ENCODE results near the gene ATP6V1G1. TPM values are rescaled to one million over a fixed set of nuclear protein-coding genes. Genes with fewer than 3 reads are reported as not detected.
A peak's percentile ranks its signal among the peaks of the same experiment; 100 is the strongest.

The ATP6V1G1 gene, protein sequence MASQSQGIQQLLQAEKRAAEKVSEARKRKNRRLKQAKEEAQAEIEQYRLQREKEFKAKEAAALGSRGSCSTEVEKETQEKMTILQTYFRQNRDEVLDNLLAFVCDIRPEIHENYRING
- total RNA-seq = 10 to 100 TPM; 66.9 to 74.3 TPM
- long read RNA-seq, transcript ATP6V1G1-201 (3 exons, 1,080 nt) = major isoform, 110 of 111 reads
- long read RNA-seq, partial matches to known transcripts = 0 of 111 reads
- long read RNA-seq, other reads (novel, unspliced or antisense) = 1 of 111 reads

DNA sequence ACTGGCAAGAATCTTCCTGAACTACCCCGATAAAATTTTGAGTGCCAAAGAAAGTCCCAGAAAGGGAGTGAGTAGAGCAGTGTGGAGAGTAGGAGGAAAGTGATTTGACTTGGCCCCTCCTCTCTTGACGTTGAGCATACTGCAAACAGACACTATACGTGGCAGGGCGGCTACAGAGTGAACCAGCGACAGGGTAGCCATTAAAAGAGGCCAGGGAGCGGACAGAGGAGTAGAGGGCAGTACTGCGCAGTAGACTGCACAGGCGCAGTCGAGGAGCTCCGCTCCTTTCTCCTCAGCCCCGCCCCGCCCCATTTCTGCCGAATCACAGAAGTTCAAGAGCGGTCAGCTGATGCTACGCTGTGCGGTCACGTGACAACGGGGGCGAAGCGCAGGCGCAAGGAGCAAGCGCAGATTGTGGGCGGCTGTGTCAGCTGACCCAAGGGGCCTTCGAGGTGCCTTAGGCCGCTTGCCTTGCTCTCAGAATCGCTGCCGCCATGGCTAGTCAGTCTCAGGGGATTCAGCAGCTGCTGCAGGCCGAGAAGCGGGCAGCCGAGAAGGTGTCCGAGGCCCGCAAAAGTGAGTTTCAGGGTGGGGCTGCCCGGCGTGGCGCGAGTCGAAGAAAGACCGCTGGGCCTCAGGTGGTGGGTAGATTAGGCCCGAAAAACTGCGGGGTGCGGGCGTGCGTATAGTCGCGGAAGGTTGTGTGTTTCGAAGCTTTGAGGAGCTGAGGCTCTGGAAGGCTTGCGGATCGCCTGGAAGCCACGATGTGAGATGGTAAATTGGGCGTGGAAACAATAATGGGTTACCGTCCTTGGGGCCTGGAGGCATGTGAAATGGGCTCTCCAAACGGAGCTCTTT, at the start of gene ATP6V1G1:
Gene ATP6V1G1, plus strand, starts transcription at position 425 of the 858 bp plus-strand sequence. Its CDS starts 70 bp downstream, at position 495.
- ATAC-seq = peak; percentile 93
- intact Hi-C loops (cut with DNase I, micrococcal nuclease) = no loop called here
- peak; percentile 100 for DNase-seq

DNA sequence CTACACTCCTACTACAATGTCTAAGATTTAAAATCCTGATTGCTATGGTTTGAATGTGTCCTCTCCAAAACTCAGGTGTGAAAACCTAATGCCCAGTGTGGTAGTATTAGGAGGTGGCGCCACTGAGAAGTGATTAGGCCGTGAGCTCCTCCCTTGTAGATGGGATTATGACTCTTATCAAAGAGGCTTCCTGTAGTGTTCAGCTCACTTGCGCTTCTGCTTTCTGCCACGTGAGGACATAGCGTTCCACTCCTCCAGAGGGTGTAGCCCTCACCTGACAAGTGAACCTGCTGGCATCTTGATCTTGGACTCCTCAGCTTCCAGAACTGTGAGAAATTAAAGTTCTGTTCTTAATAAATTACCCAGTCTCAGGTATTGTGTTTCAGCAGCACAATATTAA, 49.3 kb upstream of the ATP6V1G1 start:
- ATAC-seq = peak; percentile 100
- intact Hi-C loops (cut with DNase I, micrococcal nuclease) = no loop called here
- DNase-seq = peak; percentile 63 to 68

DNA sequence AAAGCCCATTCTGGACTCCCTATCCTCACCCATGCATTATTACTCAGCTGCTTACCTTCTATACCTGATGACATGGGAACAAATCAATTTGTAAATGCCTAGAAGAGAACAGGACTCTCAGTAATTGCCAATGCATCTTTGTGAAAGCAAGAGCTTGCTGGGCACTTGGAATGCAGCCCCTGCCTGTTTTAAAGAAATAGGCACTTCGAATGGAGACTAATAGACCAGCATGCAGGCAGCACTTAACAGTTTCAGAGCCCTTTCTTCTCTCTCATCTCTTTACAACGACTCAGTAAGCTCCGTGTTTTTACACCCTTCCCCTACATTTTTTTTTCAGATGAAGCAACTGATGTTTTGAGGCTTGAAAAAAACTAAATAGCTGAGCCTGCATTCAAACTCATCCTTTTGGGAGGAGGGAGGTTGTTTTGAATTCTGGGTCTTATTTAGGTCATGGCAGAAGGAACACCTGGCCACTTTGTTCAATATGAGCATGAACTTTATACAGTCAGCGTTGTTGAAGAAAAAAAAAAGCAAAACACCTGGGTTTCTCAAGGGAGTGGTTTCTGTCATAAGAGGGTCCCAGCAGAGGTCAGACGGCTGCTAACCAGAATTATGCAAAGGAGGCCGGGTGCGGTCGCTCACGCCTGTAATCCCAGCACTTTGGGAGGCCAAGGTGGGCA, 47.7 kb upstream of the ATP6V1G1 start:
- ATAC-seq (no peak), DNase-seq (no peak)
- intact Hi-C loops (cut with DNase I, micrococcal nuclease) = no loop called here

DNA sequence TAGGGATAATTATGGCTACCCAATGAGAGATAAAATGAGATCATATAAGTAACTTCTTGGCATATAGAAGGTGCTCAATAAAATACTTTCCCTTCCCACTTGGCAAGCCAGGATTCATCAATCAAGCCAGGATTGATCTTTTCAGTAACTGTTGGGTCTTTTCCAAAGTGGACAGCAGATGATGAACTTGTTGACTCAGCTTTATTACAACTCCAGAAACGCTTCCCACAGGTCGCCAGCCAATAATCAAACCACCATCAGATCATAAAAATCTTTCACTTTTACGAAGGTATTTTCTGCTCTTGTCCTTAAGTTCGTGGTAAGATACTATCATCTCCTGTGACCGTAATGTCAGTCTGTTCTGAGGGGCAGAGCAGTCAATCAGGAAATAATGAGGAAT, 42.5 kb upstream of the ATP6V1G1 start:
- intact Hi-C loops (cut with DNase I, micrococcal nuclease) = no loop called here
- no peak for DNase-seq
- ATAC-seq = no peak

DNA sequence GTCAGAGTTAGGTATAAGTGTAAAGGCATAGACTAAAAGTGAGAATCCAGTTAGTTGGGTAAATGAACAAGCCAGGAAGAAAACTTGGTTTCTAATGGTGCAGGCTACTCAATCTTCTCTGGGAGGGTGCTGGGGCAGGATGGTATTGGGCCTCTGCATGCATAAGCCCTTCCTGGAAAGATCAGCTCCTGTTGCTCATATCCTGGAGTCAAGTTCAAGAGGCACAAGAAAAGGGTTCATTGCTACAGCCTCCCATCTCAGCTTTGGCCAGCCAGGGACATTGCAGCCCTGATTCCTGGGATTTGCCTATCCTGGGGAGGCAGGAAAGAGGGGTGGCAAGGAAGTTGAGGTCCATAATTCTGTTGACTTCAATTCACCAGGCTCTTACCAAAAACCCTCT, 40.7 kb upstream of the ATP6V1G1 start:
- intact Hi-C loops (cut with DNase I, micrococcal nuclease) = no loop called here
- ATAC-seq (no peak), DNase-seq (no peak)

DNA sequence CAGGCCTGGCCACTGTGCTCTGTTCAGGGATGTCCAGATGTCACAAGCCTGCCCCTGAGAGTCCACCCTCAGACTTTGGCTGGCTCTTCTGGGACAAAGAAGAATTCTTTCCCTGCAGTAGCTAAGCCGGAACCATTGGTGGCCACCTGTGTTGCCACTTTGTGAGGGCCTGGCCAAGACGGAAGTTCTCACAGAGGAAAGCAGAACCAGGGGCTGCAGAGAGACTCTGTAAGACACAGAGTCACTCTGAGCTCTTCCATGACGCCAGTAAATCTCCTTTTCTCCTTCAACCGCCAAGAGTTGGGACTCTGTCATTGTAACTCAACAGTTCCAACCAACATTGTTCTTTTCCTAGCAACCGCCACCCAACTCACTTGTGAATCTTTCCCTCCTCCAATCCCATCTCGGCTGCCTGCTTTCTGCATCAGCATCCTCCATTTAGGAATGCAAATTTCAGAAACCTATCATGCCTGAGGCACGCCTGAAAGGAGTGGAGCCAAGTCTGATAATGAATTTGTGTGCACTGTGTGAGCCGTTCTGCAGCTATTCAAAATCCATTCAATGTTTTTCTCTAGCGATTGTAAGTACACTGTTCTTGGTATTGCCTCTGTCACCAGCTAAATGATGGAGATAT, 37.8 kb upstream of the ATP6V1G1 start:
- intact Hi-C loops (cut with DNase I, micrococcal nuclease) = no loop called here
- DNase-seq = no peak
- ATAC-seq = no peak

DNA sequence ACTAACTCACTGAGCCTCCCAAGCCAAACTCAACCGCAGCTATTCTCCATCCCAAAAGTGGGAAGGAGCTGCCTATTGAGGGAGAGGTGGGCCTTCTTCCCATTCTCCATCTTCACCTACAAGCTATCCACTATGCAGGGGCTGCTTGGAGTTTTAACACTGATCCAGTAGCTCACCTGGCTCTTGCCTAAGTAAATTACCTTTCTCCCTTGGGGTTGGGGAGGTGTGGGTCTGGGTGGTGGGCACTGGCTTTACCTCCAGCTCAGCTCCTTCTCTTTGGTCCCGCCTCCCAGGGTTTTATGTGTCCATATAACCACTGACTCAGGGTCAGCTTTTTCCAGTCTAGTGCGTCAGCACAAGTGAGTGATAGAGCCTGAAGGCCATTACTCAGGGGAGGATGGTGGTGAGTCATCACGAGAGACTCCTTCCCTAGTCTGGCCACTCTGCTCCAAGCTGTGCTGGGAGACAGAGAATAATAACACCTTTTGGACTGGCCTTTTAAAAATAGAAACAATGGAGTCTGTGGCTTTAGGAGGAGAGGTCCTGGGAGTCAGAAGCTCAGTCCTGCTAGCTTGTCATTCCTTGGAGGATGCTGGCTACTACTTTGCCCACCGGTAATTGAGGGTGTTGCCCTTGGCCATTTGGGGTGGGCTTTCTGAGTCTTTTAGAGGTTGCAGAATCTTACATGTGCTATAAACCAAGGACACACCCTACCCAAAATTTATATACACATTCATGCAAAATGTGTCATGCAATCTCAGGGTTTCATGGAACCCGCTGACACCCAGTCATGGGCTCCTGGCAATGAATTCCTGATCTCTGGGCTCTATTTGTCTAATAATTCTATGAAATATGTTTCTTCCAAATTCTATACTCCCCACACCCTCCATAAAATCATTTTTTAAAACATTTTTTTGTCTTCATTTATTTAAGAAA, 35.6 kb upstream of the ATP6V1G1 start:
- DNase-seq (peak; percentile 8 to 60), ATAC-seq (peak; percentile 87)
- intact Hi-C loops (cut with DNase I, micrococcal nuclease) = no loop called here

DNA sequence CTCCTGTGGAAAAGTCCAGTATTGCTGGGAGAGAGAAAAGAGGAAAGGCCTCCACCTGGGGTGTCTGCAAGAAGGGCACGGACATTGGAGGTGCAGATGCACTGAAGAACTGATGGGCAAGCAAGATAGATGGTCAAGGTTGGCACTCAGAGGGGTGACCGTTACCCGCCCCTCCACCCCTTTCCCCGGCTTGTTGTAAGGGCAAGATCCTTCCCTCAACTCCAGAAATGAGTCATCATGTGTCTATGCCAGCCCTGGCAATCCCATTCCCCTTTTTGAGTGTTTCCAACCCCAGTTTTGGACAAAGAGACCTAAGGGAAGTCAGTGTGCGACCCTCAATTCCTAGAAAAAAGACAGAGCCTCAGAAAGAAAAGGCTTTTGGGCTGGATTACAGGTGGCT, 34.9 kb upstream of the ATP6V1G1 start:
- intact Hi-C loops (cut with DNase I, micrococcal nuclease) = no loop called here
- DNase-seq = no peak
- no peak for ATAC-seq

DNA sequence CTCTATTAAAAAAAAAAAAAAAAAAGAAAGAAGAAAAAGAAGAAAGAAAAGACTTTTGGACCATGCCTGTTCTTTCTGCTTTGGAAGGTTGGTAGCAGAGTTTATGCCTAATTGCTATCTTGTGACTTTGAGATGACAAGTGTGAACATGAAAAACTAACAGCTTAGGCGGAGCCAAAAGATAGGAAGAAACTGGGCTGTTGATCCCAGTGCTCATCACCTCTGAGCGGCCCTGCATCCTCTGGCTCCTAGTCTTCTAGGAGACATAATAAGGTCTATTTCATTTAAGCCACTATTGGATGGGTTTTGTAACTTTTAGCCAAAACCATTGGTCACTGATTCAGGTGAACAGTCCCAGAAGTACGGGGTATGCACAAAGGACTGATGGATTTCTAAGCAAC, 34.4 kb upstream of the ATP6V1G1 start:
- ATAC-seq (no peak), DNase-seq (no peak)
- intact Hi-C loops (cut with DNase I, micrococcal nuclease) = no loop called here

DNA sequence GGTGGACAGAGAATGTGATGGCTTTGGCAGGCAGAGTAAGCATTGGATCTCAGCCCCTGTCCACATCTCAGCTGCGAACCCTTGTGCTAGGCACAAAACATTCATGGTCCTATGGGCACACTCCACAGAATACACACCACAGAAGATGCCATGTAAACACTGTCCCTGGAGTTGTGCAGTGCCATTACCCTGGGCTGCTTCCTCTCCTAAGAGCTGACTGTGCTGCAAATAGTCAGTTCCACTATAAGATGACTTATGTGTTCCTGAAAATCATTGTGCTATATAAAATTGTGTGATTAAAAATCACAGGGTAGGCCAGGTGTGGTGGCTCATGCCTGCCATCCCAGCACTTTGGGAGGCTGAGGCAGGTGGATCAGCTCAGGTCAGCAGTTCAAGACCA, 31.9 kb upstream of the ATP6V1G1 start:
- intact Hi-C loops (cut with DNase I, micrococcal nuclease) = no loop called here
- ATAC-seq = no peak
- no peak for DNase-seq

DNA sequence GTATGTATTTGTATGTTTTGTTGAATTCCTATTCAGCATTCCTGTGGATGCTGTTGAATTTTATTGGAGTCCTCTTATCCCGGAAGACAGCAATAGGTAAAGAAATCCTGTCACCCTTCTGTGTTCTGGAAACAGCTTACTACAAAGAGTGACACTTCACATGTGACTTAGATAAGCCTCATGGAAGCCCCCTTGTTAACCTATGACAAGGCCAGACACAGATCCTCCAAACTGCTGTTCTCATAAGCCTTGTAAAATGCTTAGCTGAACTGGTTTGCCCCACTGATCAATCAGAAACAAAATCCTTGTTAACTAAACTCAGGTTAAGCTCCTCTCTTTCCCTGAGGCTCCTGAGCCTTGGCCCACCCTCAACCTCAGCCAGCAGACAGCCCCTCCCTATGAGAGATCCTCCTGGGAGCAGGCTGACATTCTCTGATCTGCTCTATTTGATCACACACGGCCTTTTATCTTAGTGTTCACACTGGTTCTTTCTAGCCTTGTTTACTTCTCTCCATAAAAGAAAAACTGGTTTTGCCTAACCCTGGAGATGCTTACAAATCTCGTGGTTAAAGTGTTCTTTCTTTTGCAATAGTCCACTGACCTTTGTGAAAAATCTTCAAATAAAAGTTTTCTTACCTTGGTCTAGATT, 29.4 kb upstream of the ATP6V1G1 start:
- no peak for DNase-seq
- peak; percentile 52 for ATAC-seq
- intact Hi-C loops (cut with DNase I, micrococcal nuclease) = no loop called here

DNA sequence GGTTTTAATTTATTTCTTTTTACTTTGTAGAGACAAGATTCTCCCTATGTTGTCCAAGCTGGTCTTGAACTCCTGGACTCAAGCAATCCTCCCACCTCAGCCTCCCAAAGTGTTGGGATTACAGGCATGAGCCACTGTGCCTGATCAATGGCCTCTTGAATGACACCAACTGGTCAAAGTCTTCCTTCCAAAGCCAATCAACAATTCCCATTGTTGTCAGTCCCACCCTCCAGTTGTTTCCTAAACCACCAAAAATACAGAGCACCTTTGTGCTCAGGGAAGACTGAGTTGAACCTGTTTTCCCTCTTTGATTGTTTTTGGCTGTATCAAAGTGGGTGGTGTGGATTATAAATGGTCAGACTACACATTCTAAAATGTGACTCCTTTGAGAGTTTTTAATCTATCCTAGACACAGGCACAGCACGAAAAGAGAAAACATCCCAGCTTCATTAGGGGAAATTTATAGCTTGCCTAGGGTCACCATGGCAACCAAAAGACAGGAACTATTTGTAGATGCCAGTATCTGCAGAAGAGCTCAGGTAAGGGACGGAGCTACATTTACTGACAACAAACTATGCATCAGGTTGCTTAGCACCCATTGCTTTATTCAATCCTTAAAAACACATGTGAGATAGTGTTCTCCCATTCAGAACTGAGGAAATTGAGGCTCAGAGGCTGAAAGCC, 27.6 kb upstream of the ATP6V1G1 start:
- no peak for ATAC-seq
- no peak for DNase-seq
- intact Hi-C loops (cut with DNase I, micrococcal nuclease) = no loop called here

DNA sequence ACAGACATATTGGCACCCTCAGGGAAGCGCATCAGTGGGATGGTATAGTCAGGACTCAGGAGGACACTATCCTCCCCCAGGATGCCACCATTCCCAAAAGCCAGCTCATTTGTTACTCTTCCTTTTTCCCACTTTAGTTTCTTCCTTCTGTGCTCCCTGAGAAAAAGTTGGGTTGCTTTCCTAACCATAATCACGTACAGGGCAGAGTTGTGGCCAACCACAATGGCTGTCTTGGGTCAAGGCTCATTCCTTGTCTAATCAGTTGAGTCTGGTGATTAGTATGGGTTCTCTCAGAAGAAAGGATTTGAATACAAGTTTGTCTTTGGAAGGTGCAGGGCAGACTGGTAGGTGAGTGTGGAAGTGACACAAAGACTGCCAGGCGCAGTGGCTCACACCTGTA, 26.6 kb upstream of the ATP6V1G1 start:
- intact Hi-C loops (cut with DNase I, micrococcal nuclease) = no loop called here
- ATAC-seq (no peak), DNase-seq (no peak)

DNA sequence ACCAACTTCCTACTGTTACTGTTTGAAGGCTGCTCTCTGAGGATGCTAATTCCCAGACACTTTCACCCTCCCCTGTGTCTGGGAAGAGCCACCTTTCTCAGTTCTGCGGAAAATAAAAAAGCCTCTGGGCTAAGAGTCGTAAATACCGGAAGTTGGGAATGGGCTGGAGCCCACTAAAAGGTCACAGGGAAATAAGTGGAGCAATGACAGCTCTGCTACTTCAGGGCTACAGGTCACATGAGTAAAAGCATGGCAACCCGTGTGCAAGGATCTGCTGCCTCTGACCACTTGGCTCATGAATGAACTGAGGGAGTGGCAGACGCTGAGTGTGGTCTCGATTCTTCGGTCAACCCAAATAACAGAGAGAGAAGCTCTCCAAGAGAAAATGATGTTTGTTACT, 25.8 kb upstream of the ATP6V1G1 start:
- intact Hi-C loops (cut with DNase I, micrococcal nuclease) = no loop called here
- DNase-seq = no peak
- no peak for ATAC-seq

DNA sequence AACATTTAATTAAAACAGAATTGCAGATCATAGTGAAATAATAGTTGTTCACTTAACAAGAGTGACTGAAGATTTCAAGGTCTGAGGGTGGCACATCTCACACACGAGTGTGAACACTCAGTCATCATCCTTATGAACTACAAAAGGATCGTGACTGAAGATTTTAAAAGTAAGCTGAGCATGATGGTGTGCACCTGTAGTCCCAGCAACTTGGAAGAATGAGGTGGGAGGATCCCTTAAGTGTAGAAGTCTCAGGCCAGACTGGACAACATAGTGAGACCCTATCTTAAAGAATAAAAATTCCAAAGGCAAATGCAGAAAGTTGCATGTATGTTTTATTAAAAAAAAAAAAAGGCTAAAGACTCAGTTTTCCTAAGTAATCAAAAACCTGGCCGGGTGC, 22.4 kb upstream of the ATP6V1G1 start:
- no peak for ATAC-seq
- intact Hi-C loops (cut with DNase I, micrococcal nuclease) = no loop called here
- DNase-seq = no peak

DNA sequence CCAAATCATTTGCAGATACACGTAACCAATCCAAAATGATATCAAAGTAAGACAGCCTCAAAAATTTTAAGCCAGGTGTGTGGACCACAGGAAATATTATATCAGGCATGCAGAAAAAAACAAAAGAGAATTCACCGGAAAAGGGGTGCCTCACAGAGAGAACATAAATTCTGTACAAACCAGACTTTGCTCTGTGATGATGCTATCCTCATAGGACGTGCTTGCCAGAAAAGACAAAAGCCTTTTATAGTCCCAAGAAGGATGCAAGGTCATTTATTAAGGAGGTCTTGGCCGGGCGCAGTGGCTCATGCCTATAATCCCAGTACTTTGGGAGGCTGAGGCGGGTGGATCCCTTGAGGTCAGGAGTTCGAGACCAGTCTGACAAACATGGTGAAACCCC, 16.8 kb upstream of the ATP6V1G1 start:
- intact Hi-C loops (cut with DNase I, micrococcal nuclease) = no loop called here
- ATAC-seq (no peak), DNase-seq (no peak)

DNA sequence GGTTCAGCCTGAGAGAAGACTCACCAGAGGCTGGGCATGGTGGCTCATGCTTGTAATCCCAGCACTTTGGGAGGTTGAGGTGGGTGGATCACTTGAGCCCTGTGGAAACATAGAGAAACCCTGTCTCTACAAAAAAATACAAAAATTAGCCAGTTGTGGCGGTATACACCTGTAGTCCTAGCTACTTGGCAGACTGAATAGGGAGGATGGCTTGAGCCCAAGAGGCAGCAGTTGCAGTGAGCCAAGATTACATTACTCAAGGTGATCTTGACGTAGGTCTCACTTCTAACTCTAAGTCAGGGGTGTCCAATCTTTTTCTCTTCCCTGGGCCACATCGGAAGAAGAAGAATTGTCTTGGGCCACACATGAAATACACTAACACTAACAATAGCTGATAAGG, 16.2 kb upstream of the ATP6V1G1 start:
- ATAC-seq (no peak), DNase-seq (no peak)
- intact Hi-C loops (cut with DNase I, micrococcal nuclease) = no loop called here

Measured in left colon (tissue), 2 donors.